ENCODE data around the gene PDGFC. TPM values are rescaled to one million over a fixed set of nuclear protein-coding genes. Genes with fewer than 3 reads are reported as not detected.

The PDGFC gene
- total RNA-seq, 1 experiment from 2014 or later = 5.3 TPM

DNA sequence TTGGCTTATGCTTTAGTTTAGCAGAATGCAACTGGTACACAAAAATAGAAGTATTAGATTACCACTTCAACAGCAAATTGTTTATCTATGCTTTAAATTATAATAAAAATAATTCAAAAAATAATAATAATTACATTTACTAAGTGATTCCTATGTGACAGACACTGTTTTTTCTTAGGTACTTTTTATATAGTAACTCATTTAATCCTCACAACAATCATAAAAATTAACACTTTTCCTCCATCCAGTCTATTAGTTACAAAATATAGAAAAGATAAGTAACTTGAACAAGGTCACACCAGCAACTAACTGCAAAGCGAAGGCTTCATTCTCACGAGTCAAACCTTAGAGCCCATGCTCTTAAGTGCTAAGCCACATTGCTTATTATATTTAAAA lies 155.2 kb downstream of the PDGFC start:
- H3K36me3 Mint-ChIP-seq = no peaks in the 10 kb centered on the region
- POLR2A ChIA-PET = no interaction called here
- H3K9me3 Mint-ChIP-seq = no peaks in the 10 kb centered on the region
- H3K4me3 Mint-ChIP-seq = no peak overlapping the region
- H3K27me3 Mint-ChIP-seq (ENCODE audit: low read depth) = no peaks in the 10 kb centered on the region
- DNase-seq (ENCODE audit: low spot score) (no peak), ATAC-seq (no peak)
- CTCF ChIA-PET = no interaction called here
- H3K4me1 Mint-ChIP-seq = peaks cover 3% of the 10 kb centered on the region; the same call in 1 of the 2 replicates
- TF ChIP-seq ZNF232 (CRISPR knock-in tag; IDR thresholded peaks at IDR 0.05) (no peak), PRRX2 (CRISPR knock-in tag; IDR thresholded peaks at IDR 0.05) (no peak), CBFB (CRISPR knock-in tag; IDR thresholded peaks at IDR 0.05; ENCODE audit: low read depth) (no peak), GABPB1 (CRISPR knock-in tag; IDR thresholded peaks at IDR 0.05) (no peak)
- TF ChIP-seq, protein P1, sequence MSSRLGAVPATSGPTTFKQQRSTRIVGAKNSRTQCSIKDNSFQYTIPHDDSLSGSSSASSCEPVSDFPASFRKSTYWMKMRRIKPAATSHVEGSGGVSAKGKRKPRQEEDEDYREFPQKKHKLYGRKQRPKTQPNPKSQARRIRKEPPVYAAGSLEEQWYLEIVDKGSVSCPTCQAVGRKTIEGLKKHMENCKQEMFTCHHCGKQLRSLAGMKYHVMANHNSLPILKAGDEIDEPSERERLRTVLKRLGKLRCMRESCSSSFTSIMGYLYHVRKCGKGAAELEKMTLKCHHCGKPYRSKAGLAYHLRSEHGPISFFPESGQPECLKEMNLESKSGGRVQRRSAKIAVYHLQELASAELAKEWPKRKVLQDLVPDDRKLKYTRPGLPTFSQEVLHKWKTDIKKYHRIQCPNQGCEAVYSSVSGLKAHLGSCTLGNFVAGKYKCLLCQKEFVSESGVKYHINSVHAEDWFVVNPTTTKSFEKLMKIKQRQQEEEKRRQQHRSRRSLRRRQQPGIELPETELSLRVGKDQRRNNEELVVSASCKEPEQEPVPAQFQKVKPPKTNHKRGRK (CRISPR knock-in tag; IDR thresholded peaks at IDR 0.05; ENCODE audit: borderline replicate concordance) = no peak
- TF ChIP-seq, protein P2, sequence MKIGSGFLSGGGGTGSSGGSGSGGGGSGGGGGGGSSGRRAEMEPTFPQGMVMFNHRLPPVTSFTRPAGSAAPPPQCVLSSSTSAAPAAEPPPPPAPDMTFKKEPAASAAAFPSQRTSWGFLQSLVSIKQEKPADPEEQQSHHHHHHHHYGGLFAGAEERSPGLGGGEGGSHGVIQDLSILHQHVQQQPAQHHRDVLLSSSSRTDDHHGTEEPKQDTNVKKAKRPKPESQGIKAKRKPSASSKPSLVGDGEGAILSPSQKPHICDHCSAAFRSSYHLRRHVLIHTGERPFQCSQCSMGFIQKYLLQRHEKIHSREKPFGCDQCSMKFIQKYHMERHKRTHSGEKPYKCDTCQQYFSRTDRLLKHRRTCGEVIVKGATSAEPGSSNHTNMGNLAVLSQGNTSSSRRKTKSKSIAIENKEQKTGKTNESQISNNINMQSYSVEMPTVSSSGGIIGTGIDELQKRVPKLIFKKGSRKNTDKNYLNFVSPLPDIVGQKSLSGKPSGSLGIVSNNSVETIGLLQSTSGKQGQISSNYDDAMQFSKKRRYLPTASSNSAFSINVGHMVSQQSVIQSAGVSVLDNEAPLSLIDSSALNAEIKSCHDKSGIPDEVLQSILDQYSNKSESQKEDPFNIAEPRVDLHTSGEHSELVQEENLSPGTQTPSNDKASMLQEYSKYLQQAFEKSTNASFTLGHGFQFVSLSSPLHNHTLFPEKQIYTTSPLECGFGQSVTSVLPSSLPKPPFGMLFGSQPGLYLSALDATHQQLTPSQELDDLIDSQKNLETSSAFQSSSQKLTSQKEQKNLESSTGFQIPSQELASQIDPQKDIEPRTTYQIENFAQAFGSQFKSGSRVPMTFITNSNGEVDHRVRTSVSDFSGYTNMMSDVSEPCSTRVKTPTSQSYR (CRISPR knock-in tag; IDR thresholded peaks at IDR 0.05) = no peak
- H3K27ac Mint-ChIP-seq = no peak overlapping the region

DNA sequence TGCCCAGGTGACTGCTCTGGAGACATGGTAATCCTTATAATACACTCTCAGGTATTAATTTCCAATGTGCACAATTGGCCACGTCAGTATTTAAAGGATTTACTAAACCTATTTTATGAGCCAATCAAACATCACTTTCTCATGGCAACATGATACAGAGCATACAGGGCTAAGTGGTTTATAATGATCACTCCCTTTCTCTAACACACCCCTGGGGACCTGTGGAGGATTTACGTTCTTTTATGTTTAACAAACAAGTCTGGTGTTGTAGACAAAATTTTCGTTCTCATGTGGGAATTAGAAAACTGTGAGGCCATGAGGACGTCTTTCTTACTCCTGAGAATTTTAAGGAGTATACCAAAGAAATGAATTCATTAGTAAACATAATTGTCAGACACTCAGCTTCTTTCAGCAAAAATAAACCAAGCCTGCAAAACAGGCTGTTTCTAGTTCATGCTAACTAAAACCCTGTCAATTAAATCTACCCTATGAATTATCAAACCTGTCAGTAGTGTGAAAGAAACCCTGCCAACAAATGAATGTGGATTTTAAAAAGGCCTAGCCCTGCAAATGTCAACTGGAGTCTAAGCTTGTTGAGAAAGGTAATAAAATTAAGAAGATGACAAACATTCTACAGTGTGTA lies 155.8 kb downstream of the PDGFC start:
- Mint-ChIP-seq H3K27ac (no peak overlapping the region), H3K4me1 (peaks cover 3% of the 10 kb centered on the region; the same call in 1 of the 2 replicates), H3K27me3 (ENCODE audit: low read depth) (no peaks in the 10 kb centered on the region), H3K9me3 (no peaks in the 10 kb centered on the region), H3K4me3 (no peak overlapping the region), H3K36me3 (no peaks in the 10 kb centered on the region)
- ATAC-seq (no peak), DNase-seq (ENCODE audit: low spot score) (no peak)
- TF ChIP-seq NR2C2 (CRISPR knock-in tag; IDR thresholded peaks at IDR 0.05) = no peak
- TF ChIP-seq, protein P2 (CRISPR knock-in tag; IDR thresholded peaks at IDR 0.05) = no peak
- TF ChIP-seq, protein P3, sequence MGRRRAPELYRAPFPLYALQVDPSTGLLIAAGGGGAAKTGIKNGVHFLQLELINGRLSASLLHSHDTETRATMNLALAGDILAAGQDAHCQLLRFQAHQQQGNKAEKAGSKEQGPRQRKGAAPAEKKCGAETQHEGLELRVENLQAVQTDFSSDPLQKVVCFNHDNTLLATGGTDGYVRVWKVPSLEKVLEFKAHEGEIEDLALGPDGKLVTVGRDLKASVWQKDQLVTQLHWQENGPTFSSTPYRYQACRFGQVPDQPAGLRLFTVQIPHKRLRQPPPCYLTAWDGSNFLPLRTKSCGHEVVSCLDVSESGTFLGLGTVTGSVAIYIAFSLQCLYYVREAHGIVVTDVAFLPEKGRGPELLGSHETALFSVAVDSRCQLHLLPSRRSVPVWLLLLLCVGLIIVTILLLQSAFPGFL (CRISPR knock-in tag; IDR thresholded peaks at IDR 0.05; ENCODE audit: borderline replicate concordance) = no peak
- TF ChIP-seq NR3C1 (CRISPR knock-in tag; conservative IDR thresholded peaks at IDR 0.05; ENCODE audit: low read depth) = no peak
- TF ChIP-seq FOXJ3 (CRISPR knock-in tag; IDR thresholded peaks at IDR 0.05; ENCODE audit: borderline replicate concordance) = no peak
- TF ChIP-seq SP1 (CRISPR knock-in tag; conservative IDR thresholded peaks at IDR 0.05) = no peak
- no peak for TF ChIP-seq ZNF263 (CRISPR knock-in tag; IDR thresholded peaks at IDR 0.05; ENCODE audit: low read depth)
- no peak for TF ChIP-seq IRF2 (CRISPR knock-in tag; IDR thresholded peaks at IDR 0.05; ENCODE audit: borderline replicate concordance, low read depth)
- no peak for TF ChIP-seq MYBL2 (CRISPR knock-in tag; IDR thresholded peaks at IDR 0.05)
- no peak for TF ChIP-seq OVOL2 (CRISPR knock-in tag; IDR thresholded peaks at IDR 0.05; ENCODE audit: borderline replicate concordance)
- TF ChIP-seq, protein P4, sequence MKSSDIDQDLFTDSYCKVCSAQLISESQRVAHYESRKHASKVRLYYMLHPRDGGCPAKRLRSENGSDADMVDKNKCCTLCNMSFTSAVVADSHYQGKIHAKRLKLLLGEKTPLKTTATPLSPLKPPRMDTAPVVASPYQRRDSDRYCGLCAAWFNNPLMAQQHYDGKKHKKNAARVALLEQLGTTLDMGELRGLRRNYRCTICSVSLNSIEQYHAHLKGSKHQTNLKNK (CRISPR knock-in tag; IDR thresholded peaks at IDR 0.05) = no peak
- TF ChIP-seq, protein P5, sequence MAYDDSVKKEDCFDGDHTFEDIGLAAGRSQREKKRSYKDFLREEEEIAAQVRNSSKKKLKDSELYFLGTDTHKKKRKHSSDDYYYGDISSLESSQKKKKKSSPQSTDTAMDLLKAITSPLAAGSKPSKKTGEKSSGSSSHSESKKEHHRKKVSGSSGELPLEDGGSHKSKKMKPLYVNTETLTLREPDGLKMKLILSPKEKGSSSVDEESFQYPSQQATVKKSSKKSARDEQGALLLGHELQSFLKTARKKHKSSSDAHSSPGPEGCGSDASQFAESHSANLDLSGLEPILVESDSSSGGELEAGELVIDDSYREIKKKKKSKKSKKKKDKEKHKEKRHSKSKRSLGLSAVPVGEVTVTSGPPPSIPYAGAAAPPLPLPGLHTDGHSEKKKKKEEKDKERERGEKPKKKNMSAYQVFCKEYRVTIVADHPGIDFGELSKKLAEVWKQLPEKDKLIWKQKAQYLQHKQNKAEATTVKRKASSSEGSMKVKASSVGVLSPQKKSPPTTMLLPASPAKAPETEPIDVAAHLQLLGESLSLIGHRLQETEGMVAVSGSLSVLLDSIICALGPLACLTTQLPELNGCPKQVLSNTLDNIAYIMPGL (CRISPR knock-in tag; IDR thresholded peaks at IDR 0.05) = no peak
- TF ChIP-seq ZNF396 (CRISPR knock-in tag; IDR thresholded peaks at IDR 0.05; ENCODE audit: borderline replicate concordance) = no peak
- TF ChIP-seq NFATC4 (CRISPR knock-in tag; IDR thresholded peaks at IDR 0.05) = no peak
- TF ChIP-seq, protein P6, sequence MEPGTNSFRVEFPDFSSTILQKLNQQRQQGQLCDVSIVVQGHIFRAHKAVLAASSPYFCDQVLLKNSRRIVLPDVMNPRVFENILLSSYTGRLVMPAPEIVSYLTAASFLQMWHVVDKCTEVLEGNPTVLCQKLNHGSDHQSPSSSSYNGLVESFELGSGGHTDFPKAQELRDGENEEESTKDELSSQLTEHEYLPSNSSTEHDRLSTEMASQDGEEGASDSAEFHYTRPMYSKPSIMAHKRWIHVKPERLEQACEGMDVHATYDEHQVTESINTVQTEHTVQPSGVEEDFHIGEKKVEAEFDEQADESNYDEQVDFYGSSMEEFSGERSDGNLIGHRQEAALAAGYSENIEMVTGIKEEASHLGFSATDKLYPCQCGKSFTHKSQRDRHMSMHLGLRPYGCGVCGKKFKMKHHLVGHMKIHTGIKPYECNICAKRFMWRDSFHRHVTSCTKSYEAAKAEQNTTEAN (CRISPR knock-in tag; IDR thresholded peaks at IDR 0.05) = no peak
- ChIA-PET CTCF (no interaction called here), POLR2A (no interaction called here)

Data from WTC11 (cell line).